GM12864 (cell line): ENCODE results near the gene FOXK2.
A peak's percentile ranks its signal among the peaks of the same experiment; 100 is the strongest.

Source experiments
- DNase-seq: peaks from one replicate; pipeline ENCODE4 v3.0.0-alpha.2; 2011; ENCODE audit warnings: low read depth
- H3K4me3 ChIP-seq: 2 replicates; pipeline ENCODE4 v1.5.1; 2011; ENCODE audit warnings: mild to moderate bottlenecking, low read depth, low read length, control low read depth
- CTCF ChIP-seq: IDR thresholded peaks from 2 replicates; pipeline ENCODE4 v1.5.1; 2011; ENCODE audit warnings: low read depth, mild to moderate bottlenecking, moderate library complexity, low read length, control low read depth, inconsistent platforms; ENCODE audit errors: missing control alignments

FOXK2 gene

GRCh38 chr17:82619641-82620040, 100.1 kb downstream of the FOXK2 start:
- no peak overlapping the region for H3K4me3 ChIP-seq
- no peak for DNase-seq

GRCh38 chr17:82623707-82624106, 104.2 kb downstream of the FOXK2 start:
- DNase-seq, result no peak
- no peak for TF ChIP-seq CTCF
- H3K4me3 ChIP-seq, result no peak overlapping the region

More at GRCh38 chr17:82619641-82620040, 100.1 kb downstream of the FOXK2 start:
- TF ChIP-seq CTCF, result no peak

- no peak for DNase-seq
- H3K4me3 ChIP-seq, result no peak overlapping the region
- TF ChIP-seq CTCF, result no peak
These were observed 107.9 kb downstream of the FOXK2 start for GRCh38 chr17:82627405-82627804.

GRCh38 chr17:82629748-82630147, 110.2 kb downstream of the FOXK2 start:
- no peak for TF ChIP-seq CTCF
- no peak overlapping the region for H3K4me3 ChIP-seq
- DNase-seq, result no peak

GRCh38 chr17:82630212-82630611, 110.7 kb downstream of the FOXK2 start:
- DNase-seq, result no peak
- H3K4me3 ChIP-seq, result no peak overlapping the region
- TF ChIP-seq CTCF, result no peak

GRCh38 chr17:82631544-82631943, 112.0 kb downstream of the FOXK2 start:
- no peak overlapping the region for H3K4me3 ChIP-seq
- TF ChIP-seq CTCF, result no peak
- DNase-seq, result no peak

GRCh38 chr17:82632451-82632850, 112.9 kb downstream of the FOXK2 start:
- TF ChIP-seq CTCF, result no peak
- peak; percentile 54 for DNase-seq
- no peak overlapping the region for H3K4me3 ChIP-seq
